Prostate gland (tissue), 2 donors: ENCODE results near the gene UBXN7.
"Not testable (repeated sequence)": the region's sequence is repeated elsewhere in the genome, so short reads cannot be mapped to it uniquely, and the experiment has no call there.

Experiments used
- CTCF ChIP-seq, 4 experiments: fragments of 200-600 bp in 2 of 4; fragments of 450-650 bp in 2 of 4; sonication (generic) in 2 of 4; IDR thresholded peaks; 1 replicate in 3 of 4; 2 replicates in 1 of 4; pipeline ENCODE4 v1.5.1; 2016 to 2019; ENCODE audit warnings: antibody characterized with exemption in 4 of 4, mild to moderate bottlenecking in 2 of 4, moderate library complexity in 2 of 4
- POLR2A ChIP-seq: fragments of 450-650 bp; IDR thresholded peaks from one replicate; pipeline ENCODE4 v1.6.1; 2016; ENCODE audit warnings: antibody characterized with exemption, mild to moderate bottlenecking
- POLR2AphosphoS5 ChIP-seq: sonication (generic); formaldehyde crosslinking; IDR thresholded peaks from one replicate; pipeline ENCODE4 v1.6.1; 2017; ENCODE audit warnings: antibody characterized with exemption

DNA sequence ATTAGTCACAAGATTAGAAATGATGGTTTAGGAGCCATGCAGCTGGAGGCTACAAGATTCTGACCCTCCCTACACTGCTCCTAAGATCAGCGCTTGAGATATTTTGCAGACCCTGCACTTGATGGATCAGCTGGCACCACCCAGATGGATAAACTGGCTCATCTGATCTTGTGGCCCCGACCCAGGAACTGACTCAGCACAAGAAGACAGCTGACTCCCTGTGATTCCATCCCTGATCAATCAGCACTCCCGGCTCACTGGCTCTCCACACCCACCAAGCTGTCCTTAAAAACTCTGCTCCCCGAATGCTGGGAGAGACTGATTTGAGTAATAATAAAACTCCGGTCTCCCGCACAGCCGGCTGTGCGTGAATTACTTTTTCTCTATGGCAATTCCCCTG is 129.3 kb downstream of the UBXN7 start:
- not testable (repeated sequence) for TF ChIP-seq CTCF (IDR thresholded peaks at IDR 0.05); POLR2AphosphoS5; POLR2A
